ENCODE results near the gene HECTD4.

DNA sequence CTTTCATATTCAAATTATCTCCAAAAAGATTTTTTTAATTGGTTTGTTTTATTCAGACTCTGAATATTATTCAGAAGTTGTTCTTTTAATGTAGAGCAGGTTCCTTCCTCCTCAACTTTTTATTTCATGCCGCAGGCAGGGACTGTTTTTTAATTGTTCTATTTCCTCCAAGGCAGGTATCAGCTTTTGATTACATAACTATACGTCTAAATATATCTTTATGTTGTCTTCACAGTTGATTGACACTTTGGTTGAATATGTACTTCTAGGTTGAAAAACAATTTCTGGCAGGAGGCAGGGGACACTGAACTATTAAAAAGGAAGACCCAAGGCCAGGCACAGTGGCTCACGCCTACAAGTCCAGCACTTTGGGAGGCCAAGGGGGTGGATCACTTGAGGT is 82.5 kb downstream of the HECTD4 start:
- TF ChIP-seq CTCF (conservative IDR thresholded peaks at IDR 0.05) (no peak), EZH2 (IDR thresholded peaks at IDR 0.05; ENCODE audit: low read depth) (no peak)

Measured in PC-9 (cell line).